Measurements from ENCODE around the gene TEX29.

Gene TEX29

DNA sequence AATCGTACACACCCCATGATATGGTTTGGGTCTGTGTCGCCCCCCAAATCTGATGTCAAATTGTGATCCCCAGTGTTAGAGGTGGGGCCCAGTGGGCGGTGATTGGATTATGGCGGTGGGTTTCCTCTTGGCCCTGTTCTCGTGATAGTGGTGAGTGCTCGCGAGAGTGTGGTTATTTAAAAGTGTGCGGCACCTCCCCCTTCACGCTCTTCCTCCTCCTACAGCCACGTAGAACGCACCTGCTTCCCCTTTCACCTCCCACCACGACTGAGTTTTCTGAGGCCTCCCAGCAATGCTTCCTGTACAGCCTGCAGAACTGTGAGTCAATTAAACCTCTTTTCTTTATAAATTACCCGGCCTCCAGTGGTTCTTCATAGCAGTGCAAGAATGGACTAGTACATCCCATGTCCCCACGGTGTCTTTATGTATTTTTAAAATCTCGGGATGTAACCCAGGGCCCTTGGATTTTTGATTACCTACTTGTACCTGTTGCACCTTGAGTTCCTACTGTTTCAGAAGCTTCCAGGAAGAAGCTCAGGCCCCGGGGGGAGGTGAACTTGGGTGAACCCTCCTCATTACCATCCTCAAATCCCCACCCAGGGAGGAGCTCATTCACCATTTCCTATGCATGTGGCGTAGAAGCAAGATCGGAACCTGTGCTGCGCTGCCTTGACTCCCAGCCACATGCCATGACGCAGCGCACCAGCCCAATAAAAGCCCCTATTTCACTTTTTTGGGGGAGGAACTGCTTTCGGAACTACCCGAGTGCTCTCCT, 52.4 kb downstream of the TEX29 start:
- Mint-ChIP-seq H3K9me3 (peaks cover 3% of the 10 kb centered on the region), H3K4me3 (no peak overlapping the region)

DNA sequence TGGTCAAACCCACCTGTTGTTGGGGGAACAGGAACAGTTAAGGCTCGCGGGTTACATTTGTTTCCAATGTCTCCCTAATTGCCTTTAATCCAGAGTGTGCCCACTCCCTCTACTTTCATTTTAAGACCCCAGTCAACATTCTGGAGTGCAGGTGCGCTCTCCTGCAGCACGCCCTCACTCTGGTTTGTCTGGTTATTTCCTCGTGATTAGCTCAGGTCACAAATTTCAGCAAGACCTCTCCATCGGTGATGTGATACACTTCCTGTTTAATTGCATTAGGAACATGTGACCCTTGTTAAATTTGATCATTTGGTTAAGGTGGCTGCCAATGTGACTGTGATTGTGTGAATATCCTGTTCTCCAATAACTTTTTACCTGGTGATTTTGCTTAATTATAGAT, 53.0 kb downstream of the TEX29 start:
- H3K4me3 Mint-ChIP-seq, result no peak overlapping the region
- peaks cover 3% of the 10 kb centered on the region for H3K9me3 Mint-ChIP-seq
- H3K36me3 Mint-ChIP-seq, result no peaks in the 10 kb centered on the region
- peaks cover under 1% of the 10 kb centered on the region for H3K27me3 Mint-ChIP-seq
- CTCF ChIA-PET, result no interaction called here
- DNase-seq, result no peak
- no peak overlapping the region for H3K27ac Mint-ChIP-seq
- H3K4me1 Mint-ChIP-seq, result peaks cover 4% of the 10 kb centered on the region

More for the DNA sequence above, 52.4 kb downstream of the TEX29 start:
- H3K36me3 Mint-ChIP-seq, result no peaks in the 10 kb centered on the region
- CTCF ChIA-PET, result no interaction called here
- no peak overlapping the region for H3K27ac Mint-ChIP-seq
- no peak for DNase-seq
- H3K4me1 Mint-ChIP-seq, result peaks cover 4% of the 10 kb centered on the region
- H3K27me3 Mint-ChIP-seq, result no peaks in the 10 kb centered on the region

DNA sequence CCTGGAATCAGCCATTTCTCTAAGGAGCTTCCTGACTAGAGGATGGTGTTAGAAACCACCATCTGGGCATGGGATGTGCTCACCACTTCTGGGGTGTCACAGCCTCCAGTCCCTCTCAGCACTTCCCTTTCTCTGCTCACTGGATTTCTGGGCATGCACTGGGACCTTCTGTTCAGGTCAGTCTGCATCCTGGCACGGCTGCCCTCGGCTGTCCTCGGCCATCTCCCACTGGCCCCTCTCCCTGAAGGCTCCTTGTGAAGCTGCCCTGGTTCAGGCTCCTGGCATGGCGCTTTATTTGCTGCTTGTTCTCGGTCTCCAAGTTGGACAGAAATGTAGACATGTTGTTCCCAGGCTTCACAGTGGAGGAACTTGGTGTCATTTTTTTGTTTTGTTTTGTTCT, 60.0 kb downstream of the TEX29 start:
- H3K27me3 Mint-ChIP-seq, result peaks cover 12% of the 10 kb centered on the region
- no peaks in the 10 kb centered on the region for H3K9me3 Mint-ChIP-seq
- H3K4me1 Mint-ChIP-seq, result peaks cover 16% of the 10 kb centered on the region
- no peak overlapping the region for H3K27ac Mint-ChIP-seq
- no peaks in the 10 kb centered on the region for H3K36me3 Mint-ChIP-seq
- CTCF ChIA-PET, result no interaction called here
- H3K4me3 Mint-ChIP-seq, result no peak overlapping the region
- no peak for DNase-seq

DNA sequence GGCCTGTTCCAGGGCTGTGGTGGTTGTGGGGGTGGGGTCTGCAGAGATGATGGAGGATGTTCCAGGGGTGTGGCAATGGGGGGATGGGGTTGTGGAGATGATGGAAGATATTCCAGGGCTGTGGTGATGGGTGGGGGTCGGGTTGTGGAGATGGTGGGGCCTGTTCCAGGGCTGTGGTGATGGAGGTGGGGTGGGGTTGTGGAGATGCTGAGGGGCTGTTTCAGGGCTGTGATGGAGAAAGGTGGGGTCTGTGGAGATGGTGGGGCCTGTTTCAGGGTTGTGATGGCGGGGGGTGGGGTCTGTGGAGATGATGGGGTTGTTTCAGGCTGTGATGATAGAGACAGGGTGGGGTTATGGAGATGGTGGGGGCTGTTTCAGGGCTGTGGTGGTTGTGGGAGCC, 62.0 kb downstream of the TEX29 start:
- Mint-ChIP-seq H3K27ac (no peak overlapping the region), H3K36me3 (no peaks in the 10 kb centered on the region), H3K27me3 (peaks cover 12% of the 10 kb centered on the region), H3K4me3 (no peak overlapping the region), H3K4me1 (peaks cover 20% of the 10 kb centered on the region), H3K9me3 (no peaks in the 10 kb centered on the region)
- CTCF ChIA-PET, result no interaction called here
- no peak for DNase-seq

DNA sequence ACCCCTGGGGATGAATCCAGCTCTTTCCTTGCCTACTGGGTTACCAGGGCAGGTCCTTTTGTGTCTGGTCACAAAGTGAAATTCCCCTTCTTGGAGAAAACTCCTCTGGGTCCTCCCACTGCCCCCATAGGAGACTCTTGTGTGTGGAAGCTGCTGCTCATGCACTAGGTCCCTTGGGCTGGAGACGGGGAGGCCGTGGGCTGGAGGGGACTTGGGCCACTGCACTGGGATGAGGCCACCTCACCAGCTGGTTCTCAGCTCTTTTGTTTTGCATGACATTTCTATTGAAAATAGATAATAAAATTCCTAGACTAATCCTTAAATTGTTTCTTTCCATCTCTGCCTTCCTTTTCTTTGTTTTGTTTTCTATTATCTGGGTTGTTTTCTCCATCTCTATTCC, 62.4 kb downstream of the TEX29 start:
- no peak for DNase-seq
- Mint-ChIP-seq H3K4me3 (no peak overlapping the region), H3K27ac (no peak overlapping the region), H3K27me3 (peaks cover 12% of the 10 kb centered on the region), H3K4me1 (peaks cover 20% of the 10 kb centered on the region), H3K9me3 (no peaks in the 10 kb centered on the region), H3K36me3 (no peaks in the 10 kb centered on the region)
- CTCF ChIA-PET, result no interaction called here

DNA sequence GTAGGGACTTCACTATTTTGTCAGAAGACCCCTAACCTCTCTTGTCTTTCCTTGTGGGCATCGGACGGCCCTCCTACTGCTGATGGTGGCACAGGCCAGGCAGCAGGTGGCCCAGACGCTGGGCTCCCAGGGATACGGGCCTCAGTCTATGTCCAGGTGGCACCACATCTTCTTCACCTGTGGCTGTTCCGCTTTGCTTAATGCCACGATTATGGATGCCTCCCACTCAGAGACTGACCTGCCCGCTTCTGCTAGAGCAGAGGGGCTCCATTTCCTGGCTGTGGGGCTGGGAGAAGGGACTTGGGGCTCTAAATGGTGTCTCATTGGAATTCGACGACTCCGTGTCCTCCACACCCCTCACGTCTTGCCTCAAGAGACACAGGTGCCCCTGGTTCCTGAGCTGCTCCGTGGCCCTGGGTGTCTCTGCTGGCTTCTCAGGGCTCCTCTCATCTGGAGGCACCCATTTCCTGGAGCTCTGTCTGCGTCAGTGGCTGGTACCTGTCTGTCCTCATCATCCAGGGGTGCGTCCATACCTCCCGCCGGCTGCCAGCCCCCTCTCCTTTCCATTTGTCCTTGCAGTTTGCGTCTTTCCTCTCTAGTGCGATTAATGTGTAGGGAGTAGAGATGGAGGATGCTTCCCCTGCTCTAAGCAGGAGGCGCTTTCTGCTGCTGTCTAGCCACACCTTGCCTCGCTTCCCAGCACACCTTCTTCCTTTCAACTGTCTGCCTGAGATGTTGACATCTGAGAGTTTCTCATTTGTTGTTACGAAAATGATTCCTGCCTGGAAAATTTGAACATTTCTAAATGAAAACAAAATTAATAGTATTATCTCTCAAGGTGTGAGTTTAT, 63.4 kb downstream of the TEX29 start:
- H3K27me3 Mint-ChIP-seq, result peaks cover 8% of the 10 kb centered on the region
- peak overlapping the region; percentile 22 for H3K27ac Mint-ChIP-seq
- no peak overlapping the region for H3K4me3 Mint-ChIP-seq
- no peaks in the 10 kb centered on the region for H3K9me3 Mint-ChIP-seq
- H3K36me3 Mint-ChIP-seq, result no peaks in the 10 kb centered on the region
- CTCF ChIA-PET, result no interaction called here
- peaks cover 23% of the 10 kb centered on the region for H3K4me1 Mint-ChIP-seq
- DNase-seq, result peak; percentile 20

DNA sequence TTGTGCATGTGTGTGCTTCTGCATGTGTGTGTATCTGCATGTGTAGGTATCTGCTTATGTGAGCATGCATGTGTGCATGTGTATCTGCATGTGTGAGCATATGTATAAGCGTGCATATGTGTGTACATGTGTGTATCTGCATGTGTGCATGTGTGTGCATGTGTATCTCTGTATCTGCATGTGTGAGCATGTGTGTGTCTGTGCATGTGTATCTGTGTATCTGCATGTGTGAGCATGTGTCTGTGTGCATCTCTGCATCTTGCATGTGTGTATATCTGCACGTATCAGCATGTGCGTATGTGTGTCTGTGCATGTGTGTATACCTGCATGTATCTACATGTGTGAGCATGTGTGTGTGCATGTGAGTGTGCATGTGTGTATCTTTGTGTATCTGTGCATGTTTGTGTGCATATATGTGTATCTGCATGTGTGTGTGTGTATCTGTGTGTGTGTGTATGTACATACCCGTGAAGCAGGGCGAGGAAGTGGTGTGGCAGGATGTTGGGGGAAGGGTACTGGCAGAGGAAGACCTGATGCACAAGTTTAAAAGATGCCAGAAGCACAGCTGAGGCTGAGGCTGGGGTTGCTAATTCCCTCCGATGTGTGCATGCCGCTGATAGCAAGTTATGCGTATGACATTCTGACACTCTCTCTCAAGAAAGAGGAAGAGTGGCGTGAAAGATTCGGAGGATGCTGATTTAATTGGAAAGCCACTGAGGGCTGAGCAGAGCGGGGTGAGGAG, 64.2 kb downstream of the TEX29 start:
- Mint-ChIP-seq H3K27ac (peak overlapping the region; percentile 79), H3K27me3 (peaks cover 5% of the 10 kb centered on the region), H3K4me1 (peaks cover 31% of the 10 kb centered on the region), H3K4me3 (peak overlapping the region; percentile 3), H3K36me3 (no peaks in the 10 kb centered on the region), H3K9me3 (no peaks in the 10 kb centered on the region)
- DNase-seq, result peak; percentile 65
- CTCF ChIA-PET, result no interaction called here

DNA sequence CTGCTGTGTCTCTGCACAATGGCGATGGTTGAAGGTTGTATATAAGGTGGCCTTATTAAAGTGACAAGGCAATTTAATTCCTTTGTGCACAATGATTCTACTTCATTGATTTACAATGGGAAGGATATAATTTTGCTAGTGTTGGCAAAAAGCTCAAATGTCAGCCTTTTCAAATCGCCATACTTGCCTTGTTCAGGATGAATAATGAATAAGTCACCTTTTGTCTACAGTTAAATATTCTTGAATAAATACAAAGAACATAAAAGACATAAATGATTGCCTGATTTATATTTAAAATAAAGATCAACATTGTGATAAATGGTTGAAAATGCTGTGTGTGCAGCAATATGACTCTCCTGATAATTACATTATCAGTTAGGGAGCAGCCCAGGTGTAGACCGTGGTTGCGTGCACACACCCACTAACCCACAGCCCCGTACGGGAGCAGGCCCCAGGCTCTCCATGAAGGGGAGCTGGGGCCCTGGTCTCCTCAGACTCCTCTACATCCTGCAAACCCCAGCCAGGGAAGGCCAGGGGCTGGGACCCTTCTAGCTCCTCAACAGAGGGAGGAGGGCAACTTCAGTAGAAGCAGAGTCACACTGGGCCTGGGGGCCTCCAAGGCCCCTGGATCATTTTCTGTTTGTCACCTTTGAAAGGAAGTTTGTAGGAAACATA, 64.9 kb downstream of the TEX29 start:
- CTCF ChIA-PET, result no interaction called here
- peaks cover 33% of the 10 kb centered on the region for H3K4me1 Mint-ChIP-seq
- no peak for DNase-seq
- H3K27ac Mint-ChIP-seq, result peak overlapping the region; percentile 79
- no peaks in the 10 kb centered on the region for H3K36me3 Mint-ChIP-seq
- H3K4me3 Mint-ChIP-seq, result no peak overlapping the region
- H3K9me3 Mint-ChIP-seq, result no peaks in the 10 kb centered on the region
- H3K27me3 Mint-ChIP-seq, result peaks cover 4% of the 10 kb centered on the region

DNA sequence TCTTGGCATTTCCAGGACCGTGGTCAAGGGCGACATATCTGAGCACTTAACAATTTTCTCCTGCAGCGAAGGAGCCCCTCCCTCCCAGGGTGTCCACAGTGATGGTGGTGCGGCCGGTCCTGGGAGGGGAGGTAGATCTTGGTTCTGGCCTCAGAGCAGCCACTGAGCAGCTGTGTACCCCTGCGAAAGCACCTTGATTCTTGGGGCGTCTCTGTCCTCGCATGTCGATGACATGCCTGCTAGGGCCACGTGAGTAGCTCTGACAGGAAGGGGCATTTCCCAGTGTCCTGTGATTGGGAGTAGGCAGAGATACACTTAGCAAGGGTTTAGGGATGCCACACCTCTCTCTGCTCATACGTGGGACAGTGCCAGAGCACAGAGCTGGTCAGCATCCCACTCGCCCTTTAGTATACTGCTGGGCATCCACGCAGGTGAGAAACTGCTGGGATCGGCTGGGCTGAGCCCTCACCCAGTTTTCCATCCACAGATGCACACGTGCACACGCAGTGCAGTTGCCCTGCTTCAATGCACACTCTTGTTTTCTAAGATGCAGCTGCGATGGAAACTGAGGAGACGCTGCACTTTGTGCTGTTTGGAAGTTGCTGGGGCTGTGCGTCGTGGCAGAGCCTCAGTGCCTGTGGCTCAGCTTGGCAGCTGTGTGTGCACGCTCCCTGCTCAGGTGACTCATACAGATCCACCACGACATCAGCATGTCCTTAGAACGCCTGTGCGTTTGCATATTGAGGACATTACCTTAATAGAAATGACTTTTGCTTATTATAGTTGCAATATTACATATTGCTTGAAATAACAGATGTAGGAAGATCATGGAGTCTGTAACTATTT, 66.8 kb downstream of the TEX29 start:
- Mint-ChIP-seq H3K36me3 (no peaks in the 10 kb centered on the region), H3K4me1 (peaks cover 33% of the 10 kb centered on the region), H3K27ac (no peak overlapping the region), H3K4me3 (no peak overlapping the region), H3K27me3 (no peaks in the 10 kb centered on the region), H3K9me3 (no peaks in the 10 kb centered on the region)
- CTCF ChIA-PET, result no interaction called here
- DNase-seq, result no peak

DNA sequence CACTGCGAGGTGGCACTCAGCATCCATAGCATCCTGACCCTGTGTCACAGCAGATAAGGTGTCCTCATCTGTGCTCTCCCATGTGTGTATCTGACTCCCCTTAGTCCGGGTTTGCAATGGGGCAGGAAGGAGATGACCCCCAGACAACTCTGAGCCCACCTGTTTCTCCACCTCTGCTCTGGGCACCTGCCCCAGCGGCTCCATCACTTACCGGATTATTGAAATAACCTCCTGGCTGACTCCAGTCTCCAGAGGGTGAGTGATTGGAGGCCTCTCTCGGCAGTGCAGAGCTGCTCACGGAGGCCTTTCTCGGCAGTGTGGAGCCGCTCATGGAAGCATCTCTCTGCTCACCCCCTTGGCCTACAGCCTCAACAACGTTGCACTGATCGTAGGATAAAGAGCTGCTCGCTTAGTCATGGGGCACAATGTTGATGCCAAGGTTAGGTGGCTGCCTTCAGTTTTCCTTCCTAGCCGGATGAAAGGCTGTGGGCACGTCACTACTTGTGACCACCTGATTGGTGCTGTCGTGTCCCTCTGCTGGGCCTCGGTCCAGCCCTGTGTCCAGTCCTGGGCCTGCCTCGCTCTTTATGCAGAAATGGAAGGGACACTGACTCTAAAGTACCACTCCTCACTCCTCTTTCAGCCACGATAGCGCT, 67.6 kb downstream of the TEX29 start:
- H3K27ac Mint-ChIP-seq, result no peak overlapping the region
- H3K36me3 Mint-ChIP-seq, result no peaks in the 10 kb centered on the region
- CTCF ChIA-PET, result no interaction called here
- no peaks in the 10 kb centered on the region for H3K27me3 Mint-ChIP-seq
- DNase-seq, result no peak
- H3K9me3 Mint-ChIP-seq, result no peaks in the 10 kb centered on the region
- H3K4me1 Mint-ChIP-seq, result peaks cover 33% of the 10 kb centered on the region
- no peak overlapping the region for H3K4me3 Mint-ChIP-seq

DNA sequence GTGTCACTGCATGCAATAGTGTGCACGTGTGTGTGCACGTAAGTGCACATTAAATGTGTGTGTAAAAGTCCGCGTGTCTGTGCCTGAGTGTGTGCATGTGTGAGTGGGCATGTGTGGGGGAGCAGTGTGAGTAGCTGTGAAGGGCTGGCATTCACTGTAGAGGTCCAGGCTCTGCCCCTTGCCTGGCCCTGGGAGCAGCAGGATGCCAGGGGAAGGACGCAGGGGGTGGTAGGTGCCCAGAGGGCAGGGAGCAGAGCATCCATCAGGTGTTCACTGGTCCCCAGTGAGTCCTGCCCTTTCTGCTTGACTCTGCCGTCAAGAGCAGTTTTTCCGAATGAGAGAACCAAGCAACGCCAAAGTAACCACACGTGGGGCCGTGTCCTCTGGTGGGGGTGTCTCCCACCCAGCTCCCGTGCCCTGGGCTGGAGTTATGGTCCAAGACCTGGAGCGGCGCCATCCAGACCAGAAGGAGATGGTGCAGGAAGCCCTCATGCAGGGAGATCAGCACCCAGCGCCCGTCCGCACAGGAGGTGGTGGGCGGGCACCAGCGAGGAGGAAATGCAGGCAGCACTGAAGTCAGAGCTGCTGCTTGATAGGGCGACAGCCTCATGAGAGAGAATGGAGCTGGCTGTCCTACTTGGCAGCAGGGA, 68.5 kb downstream of the TEX29 start:
- Mint-ChIP-seq H3K9me3 (no peaks in the 10 kb centered on the region), H3K27me3 (no peaks in the 10 kb centered on the region), H3K36me3 (no peaks in the 10 kb centered on the region), H3K27ac (peak overlapping the region; percentile 9), H3K4me1 (peaks cover 30% of the 10 kb centered on the region), H3K4me3 (no peak overlapping the region)
- peak; percentile 62 for DNase-seq
- CTCF ChIA-PET, result interaction anchor here (0.7 kb wide), 1 partner anchor 1594 kb away, joined by 3 read pairs; no protein-coding TSS in a partner anchor

DNA sequence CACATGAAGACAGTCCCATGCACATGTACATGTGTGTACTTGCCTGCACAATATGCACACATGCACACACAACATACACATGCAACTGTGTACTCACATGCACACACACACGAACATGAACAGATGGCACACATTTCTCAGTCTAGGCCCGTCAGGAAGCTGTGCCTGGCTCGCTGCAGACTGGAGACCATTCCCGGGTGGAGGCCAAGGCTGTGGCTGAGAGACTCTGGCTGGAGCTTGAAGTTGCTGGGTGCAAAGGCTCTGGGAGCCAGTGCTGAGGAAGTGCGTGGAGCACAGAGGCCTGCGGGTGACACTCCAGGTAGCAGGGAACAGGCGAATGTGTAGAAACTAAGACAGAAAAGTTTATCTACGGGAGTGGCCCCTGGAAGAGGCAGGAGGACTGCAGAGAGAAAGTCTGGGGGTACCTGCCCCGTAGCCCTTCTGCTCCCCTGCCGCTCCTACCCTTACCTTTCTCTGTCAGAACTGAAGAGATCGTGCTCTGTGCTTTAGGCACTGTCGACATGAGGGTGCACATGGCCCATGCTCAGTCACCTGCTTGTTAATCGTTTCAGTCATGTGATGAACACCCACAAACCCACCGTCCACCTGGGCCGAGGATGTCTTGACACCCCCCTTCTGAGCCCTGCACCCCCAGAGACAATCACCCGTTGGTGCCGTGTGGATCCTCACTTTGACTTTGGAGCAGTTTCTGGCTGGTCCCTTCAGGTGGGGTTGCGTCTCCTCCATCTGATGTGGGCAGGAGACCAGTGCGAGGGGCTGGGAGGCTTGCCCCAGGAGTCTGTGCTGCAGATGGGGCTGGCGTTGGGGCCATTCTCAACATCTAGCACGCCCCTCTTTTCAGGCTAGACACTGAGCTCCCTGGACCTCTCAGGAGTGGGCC, 69.4 kb downstream of the TEX29 start:
- peaks cover 21% of the 10 kb centered on the region for H3K4me1 Mint-ChIP-seq
- no peak overlapping the region for H3K27ac Mint-ChIP-seq
- CTCF ChIA-PET, result interaction anchor here (0.7 kb wide), 1 partner anchor 1593 kb away, joined by 3 read pairs; no protein-coding TSS in a partner anchor

More for the DNA sequence above, 69.4 kb downstream of the TEX29 start:
- Mint-ChIP-seq H3K9me3 (no peaks in the 10 kb centered on the region), H3K36me3 (no peaks in the 10 kb centered on the region), H3K27me3 (no peaks in the 10 kb centered on the region), H3K4me3 (no peak overlapping the region)
- DNase-seq, result no peak
